Stimulated activated CD4-positive, alpha-beta T cell treated with anti-CD3 and anti-CD28 coated beads, Interleukin-12 subunit alpha, Interleukin-12 subunit beta, amount 100 ng/mL, for 48 hours (primary cell): ENCODE data around the gene LENG9.
"Not testable (repeated sequence)": the region's sequence is repeated elsewhere in the genome, so short reads cannot be mapped to it uniquely, and the experiment has no call there.

Experiments used
- DNase-seq, 3 donors: peaks; one replicate each; pipeline ENCODE4 v3.0.0-alpha.2; 2020; ENCODE audit warnings: low read depth in 2 of 3, low spot score in 1 of 3

The LENG9 gene

DNA sequence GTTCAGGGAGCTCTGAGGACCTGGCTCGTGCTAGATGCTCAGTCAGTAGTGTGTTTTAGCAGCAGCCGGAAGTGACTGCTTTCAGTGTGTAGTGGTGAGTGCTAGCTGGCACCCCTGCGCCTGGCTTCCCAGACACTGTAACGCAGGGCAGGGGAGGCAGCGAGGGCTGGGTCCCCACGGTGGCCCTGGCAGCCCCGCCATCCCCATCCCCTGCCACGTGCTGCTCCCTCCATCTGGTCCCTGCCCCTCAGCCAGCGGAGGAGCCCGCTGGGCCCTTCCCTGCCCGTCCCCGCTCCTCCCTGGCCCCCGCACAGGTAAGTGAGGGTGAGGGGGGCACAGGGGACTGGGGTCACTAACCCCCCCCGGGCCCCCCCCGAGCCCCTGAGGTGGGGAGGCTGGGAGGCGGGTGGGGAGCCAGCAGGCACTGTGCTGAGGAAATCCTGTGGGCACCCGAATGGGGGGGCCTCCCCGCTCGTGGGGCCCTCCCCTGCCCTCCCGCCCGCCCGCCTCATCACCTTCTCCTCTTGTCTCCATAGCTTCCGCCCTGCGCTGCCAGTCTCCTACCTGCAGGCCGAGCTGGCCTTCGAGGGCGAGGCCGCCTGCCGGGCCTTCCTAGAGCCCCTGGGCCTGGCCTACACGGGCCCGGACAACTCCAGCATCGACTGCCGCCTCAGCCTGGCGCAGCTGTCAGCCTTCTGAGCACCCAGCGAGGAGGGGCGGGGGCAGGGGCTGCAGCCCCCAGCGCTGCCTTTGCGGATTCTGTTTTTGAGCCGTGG is 3.2 kb downstream of the LENG9 start:
- no peak for DNase-seq

DNA sequence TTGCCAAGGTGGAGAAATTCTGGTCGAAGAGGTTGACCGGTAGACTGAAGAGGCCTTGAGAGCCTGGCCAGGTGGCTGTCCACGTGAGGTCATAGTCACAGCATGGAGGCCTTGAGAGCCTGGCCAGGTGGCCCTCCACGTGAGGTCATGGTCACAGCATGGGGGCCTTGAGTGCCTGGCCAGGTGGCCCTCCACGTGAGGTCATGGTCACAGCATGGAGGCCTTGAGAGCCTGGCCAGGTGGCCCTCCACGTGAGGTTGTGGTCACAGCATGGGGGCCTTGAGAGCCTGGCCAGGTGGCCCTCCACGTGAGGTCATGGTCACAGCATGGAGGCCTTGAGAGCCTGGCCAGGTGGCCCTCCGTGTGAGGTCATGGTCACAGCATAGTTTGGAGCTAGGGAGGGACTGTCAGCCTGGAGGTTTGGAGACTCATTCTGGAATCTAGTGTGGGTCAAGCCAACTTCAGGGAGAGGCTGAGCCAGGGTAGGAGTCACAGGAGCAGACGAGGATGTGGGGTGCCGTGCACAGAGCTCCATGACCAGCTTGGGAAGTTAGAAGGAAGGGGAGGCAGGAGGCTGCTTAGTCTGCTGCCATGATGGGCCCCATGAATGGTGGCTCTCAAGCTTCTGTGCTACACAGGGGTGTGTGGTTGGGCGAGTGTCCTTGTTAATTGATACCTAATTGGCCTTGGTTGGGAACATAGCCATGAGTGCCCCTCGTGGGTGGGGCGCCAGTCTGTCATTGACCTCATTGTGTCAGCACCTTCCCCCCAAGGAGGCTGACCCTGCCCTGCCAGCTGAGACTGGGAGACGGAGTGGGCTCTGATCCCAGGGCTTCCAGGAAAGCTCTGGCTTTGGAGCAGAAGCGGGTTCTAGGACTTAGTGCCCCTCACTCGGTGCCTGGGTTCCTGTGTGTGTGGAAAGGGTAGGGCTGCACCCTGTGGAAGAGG is 4.0 kb downstream of the LENG9 start:
- DNase-seq, result no peak

- no peak for DNase-seq
Measured at GRCh38 chr19:54458648-54459281, 4.8 kb downstream of the LENG9 start.

DNA sequence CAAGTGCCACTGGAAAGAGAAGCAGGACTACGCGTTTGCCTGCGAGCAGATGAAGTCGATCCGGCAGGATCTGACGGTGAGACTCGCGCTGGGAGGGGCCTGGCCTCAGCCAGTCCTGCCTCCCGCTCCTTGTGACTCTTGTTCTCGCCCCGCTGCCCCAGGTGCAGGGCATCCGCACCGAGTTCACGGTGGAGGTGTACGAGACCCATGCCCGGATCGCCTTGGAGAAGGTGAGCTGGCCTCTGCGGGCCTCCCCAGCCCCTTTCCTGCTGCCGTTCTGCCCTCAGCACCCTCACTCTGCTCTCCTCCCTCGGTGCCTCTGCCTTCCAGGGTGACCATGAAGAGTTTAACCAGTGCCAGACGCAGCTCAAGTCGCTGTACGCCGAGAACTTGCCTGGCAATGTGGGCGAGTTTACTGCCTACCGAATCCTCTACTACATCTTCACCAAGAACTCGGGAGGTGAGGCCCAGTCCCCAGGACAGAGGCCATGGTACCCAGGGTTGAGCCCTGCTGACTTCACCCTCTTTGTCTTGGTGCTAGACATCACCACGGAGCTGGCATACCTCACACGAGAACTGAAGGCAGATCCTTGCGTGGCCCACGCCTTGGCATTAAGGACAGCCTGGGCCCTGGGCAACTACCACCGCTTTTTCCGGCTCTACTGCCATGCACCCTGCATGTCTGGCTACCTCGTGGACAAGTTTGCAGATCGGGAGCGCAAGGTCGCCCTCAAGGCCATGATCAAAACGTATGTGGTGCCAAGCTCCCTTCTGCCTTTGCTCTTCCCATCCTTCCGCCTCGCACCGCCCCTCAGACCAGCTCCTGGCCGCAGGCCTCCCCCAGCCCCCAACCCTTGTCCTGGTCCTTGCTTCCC is 5.6 kb downstream of the LENG9 start:
- DNase-seq, result no peak

DNA sequence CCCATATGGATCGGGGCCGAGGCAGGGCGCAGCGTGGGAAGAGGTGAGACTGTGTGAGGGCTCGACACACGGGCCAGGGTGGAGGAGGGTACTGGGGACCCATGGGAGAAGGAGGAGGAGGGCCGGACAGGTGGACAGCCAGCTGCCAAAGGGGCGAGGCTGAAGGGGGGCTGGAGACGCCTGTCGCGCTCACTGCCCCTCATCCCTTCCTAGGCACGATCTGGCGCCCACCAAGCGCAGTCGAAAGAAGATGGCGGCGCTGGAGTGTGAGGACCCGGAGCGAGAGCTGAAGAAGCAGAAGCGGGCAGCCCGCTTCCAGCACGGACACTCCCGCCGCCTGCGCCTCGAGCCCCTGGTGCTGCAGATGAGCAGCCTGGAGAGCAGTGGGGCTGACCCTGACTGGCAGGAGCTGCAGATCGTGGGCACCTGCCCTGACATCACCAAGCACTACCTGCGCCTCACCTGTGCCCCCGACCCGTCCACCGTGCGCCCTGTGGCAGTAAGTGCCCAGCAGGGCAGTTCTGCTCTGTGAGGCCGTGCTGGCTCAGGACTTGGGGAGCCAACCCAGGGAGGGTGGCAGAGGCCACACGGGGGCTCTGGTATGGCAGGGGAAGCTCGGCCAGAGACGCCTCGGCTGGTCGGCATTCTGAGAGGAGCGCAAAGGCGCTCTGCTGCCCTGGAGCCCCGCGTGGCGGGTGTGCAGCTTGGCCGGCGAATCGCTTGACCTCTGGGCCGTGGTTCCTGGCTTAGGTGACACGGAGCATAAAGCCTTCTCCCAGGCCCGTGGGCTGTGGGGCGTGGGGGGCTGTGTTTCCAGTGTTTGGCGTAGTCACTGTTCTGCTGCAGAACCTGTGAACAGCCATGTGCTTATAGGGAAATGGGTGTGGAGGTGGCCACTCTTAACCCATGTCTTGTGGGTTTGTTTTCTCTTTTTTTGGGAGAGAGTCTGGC is 6.9 kb downstream of the LENG9 start:
- DNase-seq, result no peak

DNA sequence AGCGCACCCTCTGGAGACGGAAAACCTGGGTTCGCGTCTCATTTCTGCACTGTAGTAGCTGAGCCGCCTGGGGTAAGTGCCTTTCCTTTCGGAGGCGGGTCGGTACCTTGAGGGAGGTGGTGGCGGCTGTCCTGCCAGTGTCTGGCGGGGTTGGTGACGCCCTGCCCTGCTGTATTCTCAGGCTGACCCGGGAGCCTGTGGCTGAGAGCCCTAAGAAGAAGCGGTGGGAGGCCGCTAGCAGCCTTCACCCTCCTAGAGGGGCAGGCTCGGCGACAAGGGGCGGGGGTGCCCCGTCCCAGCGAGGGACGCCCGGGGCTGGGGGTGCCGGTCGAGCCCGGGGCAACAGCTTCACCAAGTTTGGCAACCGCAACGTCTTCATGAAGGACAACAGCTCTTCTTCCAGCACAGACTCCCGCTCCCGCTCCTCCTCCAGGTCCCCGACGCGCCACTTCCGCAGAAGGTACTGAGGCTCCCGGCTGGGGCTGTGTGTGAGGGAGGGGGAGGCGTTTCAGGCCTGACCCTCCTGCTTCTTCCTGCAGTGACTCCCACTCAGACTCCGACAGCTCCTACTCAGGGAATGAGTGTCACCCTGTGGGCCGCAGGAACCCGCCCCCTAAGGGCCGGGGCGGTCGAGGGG is 7.7 kb downstream of the LENG9 start:
- no peak for DNase-seq

GRCh38 chr19:54454781-54455675 is 8.6 kb downstream of the LENG9 start:
- no peak for DNase-seq

DNA sequence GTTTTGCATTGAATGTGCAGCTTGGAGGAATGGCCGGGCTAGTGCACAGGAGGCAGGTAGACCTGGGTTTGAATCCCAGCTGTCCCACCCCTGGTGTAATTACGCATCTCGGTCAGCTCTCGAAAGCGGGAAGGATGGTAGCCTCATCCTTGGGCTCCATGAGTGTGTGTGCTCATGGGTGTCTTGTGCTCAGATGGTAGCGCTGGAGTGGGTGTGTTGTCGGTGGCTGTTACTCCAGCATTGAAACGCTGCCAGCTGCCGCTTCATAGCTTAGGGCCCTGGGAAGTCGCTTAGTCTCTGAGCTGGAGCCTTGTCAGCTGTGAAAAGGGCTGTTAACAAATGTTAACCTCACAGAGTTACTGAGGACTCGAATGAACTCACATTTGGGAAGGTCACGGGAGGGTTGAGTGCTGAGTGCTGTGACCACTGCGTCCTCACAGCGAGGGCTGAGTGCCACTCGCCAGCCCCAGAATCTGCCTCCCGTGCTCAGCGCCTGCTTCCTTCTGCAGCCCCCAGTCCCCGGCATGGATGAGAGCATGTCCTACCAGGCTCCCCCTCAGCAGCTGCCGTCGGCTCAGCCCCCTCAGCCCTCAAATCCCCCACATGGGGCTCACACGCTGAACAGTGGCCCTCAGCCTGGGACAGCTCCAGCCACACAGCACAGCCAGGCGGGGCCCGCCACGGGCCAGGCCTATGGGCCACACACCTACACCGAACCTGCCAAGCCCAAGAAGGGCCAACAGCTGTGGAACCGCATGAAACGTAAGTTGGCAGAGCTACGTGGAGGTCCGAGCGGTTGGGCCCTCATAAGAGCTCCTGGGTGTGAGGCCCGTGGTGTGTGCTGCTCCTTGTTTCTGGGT is 9.4 kb downstream of the LENG9 start:
- no peak for DNase-seq

DNA sequence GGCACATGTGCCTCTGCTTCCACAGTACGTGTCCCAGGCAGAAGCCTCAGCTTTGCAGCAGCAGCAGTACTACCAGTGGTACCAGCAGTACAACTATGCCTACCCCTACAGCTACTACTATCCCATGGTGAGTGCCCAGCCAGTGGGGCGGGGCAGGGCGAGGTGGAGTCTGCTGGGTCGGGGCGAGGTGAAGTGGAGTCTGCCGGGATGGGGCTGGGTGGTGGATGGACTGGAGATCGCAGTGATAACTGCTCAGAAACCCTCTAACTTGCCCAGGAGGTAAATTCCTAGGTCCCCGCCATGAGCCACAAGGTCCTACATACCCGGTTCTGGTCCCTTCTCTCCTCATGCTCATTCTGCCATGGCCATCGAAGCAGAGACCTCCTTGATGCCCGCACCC is 11.0 kb downstream of the LENG9 start:
- no peak for DNase-seq

- no peak for DNase-seq
Measured at GRCh38 chr19:54451997-54452396, 11.6 kb downstream of the LENG9 start.

DNA sequence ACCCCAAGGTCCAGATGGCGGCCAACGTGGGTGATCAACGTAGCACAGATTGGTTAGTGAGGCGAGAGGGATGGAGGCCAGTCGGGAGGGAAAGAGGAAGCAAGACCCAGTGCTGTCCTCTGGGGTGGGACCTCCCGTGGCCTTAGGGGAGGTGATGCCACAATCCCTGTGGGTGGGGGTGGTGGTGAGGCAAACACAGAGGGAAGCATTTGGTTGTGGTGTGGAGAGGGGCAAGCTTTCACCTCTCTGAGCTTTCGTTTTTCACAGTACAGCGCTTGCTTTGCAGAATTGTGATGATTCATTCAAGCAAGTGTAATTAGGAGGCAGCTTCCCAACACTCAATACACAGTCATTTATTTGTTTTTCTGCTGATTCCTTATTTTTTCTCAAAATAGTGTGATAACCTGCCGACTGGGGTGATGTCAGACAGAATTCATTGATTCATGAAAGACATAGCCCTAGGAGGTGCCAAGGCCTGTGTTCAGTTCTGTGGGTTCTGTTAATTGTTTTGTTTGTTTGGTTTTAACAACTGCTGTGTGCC is 12.2 kb downstream of the LENG9 start:
- no peak for DNase-seq

GRCh38 chr19:54449701-54450069 is 13.9 kb downstream of the LENG9 start:
- no peak for DNase-seq

DNA sequence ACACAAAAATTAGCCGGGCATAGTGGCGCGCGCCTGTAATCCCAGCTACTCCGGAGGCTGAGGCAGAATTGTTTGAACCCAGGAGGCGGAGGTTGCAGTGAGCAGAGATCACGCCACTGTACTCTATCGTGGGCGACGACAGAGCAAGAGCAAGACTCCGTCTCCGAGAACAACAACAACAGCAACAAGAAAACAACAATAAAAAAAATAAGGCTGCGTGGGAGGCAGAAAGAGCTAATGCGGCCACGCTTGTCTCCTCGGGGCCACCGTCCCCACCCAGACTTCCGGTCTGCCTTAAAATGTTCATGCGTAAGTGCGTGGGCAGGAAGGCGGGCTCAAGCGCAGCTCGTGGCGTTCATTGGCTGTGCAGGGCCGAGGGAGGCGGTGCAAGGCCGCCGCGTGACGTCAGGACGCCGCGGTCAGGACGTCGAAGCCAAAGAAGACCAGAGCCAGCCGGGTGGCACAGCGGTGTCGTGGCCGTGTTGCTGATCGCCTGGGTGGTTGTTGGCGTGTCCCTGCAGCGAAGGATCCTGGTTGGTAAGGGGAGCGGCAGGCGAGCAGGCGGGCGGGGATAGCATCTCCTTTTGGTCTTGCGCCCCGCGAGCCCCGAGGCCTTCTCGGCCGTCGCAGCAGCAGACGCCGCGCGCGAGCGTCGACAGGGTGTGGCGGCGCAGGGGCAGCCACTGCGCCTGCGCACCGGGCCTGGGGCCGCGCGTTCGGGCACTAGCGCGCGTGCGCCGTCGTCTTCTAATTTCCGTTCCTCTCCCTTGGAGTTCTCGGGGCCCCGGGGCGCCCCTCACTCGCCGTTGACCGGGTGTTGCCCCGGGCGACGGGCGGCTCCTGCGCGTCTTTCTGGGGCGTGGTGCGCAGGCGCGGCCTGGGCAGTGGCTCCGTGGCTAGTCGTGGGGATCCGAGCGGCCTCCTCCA is 14.5 kb downstream of the LENG9 start, which contains the start of gene LENG8:
Gene LENG8, plus strand, starts transcription at position 426 of the 927 bp plus-strand sequence. CDS start 2,146 bp downstream, outside the sequence.
- peak; percentile 94 to 95 (median 95) for DNase-seq

DNA sequence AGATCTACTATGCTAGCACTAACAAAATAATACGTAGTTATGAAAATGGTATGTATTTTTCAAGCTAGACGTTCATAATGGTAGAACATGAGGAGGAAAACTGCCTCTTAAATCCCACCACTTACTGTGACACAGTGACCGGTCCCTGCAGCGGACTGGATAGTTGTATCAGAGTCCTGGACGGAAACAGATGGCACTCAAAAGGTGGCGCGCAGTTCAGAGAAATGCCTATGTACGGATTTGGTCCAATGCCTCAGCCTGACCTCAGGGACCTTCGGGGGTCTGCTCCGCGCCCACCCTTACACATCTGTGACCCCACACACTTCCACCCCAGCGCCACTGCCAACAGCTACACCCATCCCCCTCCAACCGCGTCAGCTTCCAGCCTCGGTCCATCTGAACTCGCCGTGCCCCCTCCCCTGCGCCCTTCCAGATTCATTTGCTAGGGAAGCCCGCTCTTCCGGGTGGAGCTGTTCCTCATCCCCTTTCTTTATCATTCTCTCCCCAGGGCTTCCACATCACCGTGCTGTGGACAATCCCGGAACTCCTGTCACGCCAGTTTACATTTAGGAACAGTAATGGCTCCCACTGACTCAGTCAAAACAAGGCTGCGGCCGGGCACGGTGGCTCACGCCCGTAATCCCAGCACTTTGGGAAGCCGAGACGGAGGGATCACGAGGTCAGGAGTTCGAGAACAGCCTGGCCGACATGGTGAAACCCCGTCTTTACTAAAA is 15.4 kb downstream of the LENG9 start:
- peak in 2 of 3 donors; percentile 32 to 34 for DNase-seq

DNA sequence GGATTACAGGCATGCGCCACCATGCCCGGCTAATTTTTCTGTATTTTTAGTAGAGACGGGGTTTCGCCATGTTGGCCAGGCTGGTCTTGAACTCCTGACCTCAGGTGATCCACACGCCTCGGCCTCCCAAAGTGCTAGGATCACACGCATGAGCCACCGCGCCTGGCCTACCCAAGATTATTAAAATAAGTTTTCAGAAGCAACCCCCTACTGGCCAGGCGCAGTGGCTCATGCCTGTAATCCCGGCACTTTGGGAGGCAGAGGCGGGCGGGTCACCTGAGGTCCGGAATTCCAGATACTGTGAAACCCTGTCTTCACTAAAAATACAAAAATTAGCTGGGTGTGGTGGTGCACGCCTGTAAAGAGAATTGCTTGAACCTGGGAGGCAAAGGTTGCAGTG is 17.2 kb downstream of the LENG9 start:
- DNase-seq, result not testable (repeated sequence)
